DMS 273 (cell line): Measurements from ENCODE around the gene OXNAD1.

ENCODE experiments used
- DNase-seq: peaks from one replicate; lab custom pipeline; 2025; ENCODE audit not compliant: unreplicated experiment; lab: John Stamatoyannopoulos, UW

OXNAD1 gene

GRCh38 chr3:16352428-16352827 lies 87.4 kb downstream of the OXNAD1 start:
- DNase-seq, result no peak

DNA sequence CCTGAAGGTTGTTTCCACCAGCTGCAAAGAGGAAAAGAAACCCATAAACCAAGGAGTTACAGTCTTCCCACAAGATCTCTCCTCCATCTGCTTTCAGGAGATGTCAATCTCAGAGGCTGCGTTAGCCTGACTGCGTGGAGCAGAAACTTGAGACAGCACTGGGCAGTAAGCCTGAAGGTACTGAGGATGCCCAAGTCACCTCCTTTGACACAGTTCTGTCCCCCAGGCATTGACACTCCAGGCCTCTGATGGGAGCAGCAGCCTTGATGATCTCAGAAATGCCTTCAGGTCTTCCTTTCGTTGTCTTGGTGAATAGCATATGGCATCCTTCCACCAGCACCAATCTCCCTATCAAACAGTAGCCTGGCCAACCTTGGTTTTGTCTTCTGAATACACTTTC lies 89.3 kb downstream of the OXNAD1 start:
- DNase-seq, result no peak
